GM20000 (cell line): ENCODE data around the gene SPTA1.

Experiments used
- DNase-seq: peaks from one replicate; pipeline ENCODE4 v3.0.0; 2012; ENCODE audit warnings: low spot score
- TF ChIP-seq, protein P1 (sequence below): IDR thresholded peaks from 2 replicates; pipeline ENCODE4 v1.5.1; 2012; ENCODE audit warnings: mild to moderate bottlenecking, control low read depth; ENCODE audit errors: extremely low read depth, missing control alignments

The SPTA1 gene

DNA sequence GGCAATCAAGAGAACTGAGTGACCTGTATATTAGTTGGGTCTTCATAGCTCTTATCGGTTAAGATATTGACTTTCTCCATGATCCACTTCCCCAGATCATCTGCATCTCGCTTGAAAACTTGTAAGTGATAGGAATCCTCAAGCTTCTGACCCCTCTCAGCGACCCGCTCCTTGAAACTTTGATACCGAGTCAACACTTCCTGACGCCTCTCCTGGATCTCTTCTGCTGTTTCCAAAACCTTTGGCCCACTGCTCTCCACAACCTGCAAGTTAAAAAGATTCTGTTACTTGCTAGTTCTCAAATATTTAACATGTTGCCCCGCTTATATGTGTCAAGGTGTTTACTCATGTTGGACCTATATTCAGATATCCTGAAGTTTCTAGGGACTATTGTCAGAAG, 1.4 kb downstream of the SPTA1 start:
- no peak for DNase-seq

DNA sequence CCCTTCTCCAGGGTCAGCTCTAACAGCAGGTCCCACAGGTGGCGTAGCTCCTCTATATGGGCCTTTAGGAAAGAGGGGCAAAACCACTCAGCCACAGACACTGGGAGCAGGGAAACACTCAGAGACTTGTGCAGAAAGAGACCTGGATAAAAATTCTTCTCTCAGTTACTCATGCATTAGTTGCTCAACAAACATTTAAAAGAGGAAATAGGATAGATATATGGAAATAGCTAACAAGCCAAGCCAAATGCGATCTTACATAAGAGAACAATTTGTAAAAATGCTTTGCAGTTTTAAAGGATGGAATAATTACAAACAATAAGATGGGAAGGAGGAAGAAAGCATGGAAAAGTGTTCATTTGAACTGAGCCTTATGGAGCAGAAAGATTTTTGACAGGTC, 4.9 kb downstream of the SPTA1 start:
- TF ChIP-seq, protein P1, sequence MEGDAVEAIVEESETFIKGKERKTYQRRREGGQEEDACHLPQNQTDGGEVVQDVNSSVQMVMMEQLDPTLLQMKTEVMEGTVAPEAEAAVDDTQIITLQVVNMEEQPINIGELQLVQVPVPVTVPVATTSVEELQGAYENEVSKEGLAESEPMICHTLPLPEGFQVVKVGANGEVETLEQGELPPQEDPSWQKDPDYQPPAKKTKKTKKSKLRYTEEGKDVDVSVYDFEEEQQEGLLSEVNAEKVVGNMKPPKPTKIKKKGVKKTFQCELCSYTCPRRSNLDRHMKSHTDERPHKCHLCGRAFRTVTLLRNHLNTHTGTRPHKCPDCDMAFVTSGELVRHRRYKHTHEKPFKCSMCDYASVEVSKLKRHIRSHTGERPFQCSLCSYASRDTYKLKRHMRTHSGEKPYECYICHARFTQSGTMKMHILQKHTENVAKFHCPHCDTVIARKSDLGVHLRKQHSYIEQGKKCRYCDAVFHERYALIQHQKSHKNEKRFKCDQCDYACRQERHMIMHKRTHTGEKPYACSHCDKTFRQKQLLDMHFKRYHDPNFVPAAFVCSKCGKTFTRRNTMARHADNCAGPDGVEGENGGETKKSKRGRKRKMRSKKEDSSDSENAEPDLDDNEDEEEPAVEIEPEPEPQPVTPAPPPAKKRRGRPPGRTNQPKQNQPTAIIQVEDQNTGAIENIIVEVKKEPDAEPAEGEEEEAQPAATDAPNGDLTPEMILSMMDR: no peak
- no peak for DNase-seq

More for the DNA sequence above, 1.4 kb downstream of the SPTA1 start:
- TF ChIP-seq, protein P1: no peak

DNA sequence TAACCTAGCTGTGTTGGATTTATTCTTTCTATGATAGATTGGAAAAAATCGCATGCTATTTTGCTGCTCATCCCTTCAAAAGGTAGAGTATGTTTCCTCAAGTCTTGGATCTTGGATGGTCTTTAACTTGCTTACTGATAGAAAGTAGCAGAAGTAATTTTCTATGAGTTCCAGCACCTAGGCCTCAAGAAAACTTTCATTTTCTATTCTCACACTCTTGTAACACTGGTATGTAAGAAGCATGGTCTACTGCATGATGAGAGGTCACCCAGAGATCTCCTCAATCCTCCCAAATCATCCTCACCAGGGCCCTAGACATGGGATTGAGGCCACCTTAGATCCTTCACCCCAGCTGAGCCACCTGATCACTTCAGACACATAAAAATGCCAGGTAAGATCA, 7.2 kb downstream of the SPTA1 start:
- TF ChIP-seq, protein P1: no peak
- DNase-seq: no peak

DNA sequence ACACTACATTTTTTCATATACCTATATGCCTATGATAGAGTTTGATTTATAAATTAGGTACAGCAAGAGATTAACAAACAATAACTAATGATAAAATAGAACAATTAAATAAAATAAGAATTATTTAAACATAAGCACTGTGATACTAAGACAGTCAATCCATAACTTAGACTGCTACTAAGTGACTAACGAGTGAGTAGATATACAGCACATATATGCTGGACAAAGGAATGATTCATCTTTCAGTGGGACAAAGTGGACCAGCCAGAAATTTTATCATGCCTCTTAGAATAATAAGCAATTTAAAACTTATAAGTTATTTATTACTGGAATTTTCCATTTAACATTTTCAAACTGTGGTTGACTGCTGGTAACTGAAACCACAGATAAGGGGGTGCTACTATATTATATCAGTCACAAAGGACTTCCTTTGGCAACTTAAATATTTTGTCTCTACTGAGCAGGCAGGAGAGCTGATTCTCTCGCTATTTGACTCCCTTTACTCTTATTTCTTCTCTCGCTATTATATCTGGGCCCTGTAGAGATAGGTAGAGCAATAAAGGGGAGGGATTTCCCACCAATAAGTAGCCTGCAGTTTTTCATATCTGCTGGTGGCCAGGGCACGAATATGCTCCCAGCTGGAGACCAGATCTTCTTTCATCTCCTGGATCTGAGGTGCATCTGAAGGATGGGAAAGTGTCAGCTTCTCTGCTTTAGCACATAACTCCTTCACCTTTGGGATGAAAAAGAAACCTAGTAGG, 10.8 kb downstream of the SPTA1 start:
- no peak for DNase-seq
- TF ChIP-seq, protein P1: no peak

DNA sequence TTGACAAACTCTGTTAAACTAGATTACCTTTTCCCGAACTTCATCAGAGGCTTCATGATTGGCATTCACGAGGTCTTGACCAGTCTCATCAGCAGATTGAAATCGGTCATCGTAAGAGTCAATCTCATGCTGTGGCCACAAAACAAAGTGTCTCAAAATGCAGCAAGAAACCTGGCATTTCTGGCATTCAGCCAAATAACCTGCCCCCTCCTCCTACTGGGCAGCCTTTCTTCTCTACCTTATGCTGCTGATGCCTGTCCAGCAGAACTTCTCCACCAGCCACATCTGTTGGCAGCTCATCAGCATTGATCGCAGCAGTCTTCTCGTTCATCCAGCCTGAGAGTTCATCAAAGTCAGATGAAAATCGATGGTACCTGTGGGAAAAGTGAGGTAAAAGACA, 12.2 kb downstream of the SPTA1 start:
- TF ChIP-seq, protein P1: no peak
- no peak for DNase-seq

DNA sequence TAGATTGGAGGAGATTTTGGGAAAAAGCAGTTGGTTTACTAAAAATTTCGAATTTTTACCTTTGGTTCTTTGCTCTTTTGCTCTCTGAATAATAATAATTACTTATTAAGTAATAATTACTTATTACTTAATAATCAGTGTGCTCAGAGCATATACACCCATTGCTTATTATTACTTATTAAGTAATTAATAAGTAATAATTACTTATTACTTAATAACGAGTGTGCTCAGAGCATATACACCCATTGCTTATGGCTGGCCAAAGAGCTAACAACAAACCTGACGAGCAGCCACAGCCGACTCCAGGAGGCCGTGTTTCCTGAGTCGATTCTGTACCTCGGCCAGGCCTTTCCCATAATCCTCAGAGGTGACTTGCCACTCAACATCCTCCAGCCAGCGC, 20.5 kb downstream of the SPTA1 start:
- TF ChIP-seq, protein P1: no peak
- DNase-seq: no peak

DNA sequence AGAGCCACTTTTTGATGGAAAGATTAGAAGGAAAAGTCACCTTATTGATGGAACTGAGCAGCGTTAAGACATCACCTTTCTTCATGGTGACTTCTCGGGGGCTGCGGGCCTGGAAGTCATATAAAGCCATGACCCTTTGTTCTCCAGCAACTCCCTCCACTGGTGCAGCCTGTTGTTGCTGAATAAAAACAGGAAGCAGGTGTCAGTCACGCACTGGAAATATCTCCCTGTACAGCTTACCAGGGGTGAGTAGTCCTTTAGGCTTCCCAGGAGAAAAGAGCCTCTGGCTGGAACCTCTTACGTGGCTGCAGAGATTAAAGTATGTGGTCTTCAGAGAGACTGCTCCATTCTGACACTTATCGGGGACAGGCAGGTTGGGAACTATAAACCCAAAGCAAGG, 31.9 kb downstream of the SPTA1 start:
- TF ChIP-seq, protein P1: no peak
- DNase-seq: no peak
